GM13977 (cell line): ENCODE data around the gene AGBL1.

ENCODE experiments used
- DNase-seq: peaks from one replicate; pipeline ENCODE4 v3.0.0; 2012; ENCODE audit warnings: low spot score
- CTCF ChIP-seq: IDR thresholded peaks from 2 replicates; pipeline ENCODE4 v1.5.1; 2012; ENCODE audit warnings: mild to moderate bottlenecking, control low read depth; ENCODE audit not compliant: insufficient read depth; ENCODE audit errors: extremely low read depth, missing control alignments
- in situ Hi-C: fragments of 300-500 bp; cut with MboI; formaldehyde crosslinking; loops from one replicate; pipeline ENCODE4 v1.12.0; 2022; ENCODE audit warnings: low sequenced_read_pairs, low pct_unique_long_range_greater_than_20kb, mixed read lengths, inconsistent platforms; ENCODE audit not compliant: unreplicated experiment

Gene AGBL1

GRCh38 chr15:86135041-86135440 is 55.4 kb downstream of the AGBL1 start:
- TF ChIP-seq CTCF = no peak
- in situ Hi-C loops = no loop called here
- no peak for DNase-seq

GRCh38 chr15:86136861-86137260 is 57.2 kb downstream of the AGBL1 start:
- in situ Hi-C loops = no loop called here
- DNase-seq = no peak
- no peak for TF ChIP-seq CTCF

DNA sequence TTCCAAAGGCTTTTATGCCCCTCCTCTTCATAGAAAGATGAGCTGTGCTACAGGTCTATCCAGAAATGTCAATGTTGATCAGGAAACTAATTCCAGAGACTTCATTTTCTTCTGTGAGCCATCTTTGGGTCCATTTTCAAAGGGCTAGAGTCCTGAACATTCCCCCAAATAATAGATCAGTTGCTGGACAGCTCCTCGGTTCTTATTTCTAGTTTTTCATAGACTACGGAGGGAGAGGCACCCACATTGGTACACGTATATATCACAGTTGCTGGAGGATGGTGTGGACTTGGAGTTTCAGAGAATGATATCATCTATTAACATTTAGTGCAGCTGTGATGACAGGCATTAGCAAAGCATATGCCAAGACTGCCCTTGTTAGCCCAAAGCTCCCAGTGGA is 59.1 kb downstream of the AGBL1 start:
- no peak for DNase-seq
- TF ChIP-seq CTCF = no peak
- in situ Hi-C loops = no loop called here

GRCh38 chr15:86139828-86140227 is 60.2 kb downstream of the AGBL1 start:
- peak; percentile 40 for TF ChIP-seq CTCF
- in situ Hi-C loops = no loop called here

GRCh38 chr15:86154705-86155104 is 75.0 kb downstream of the AGBL1 start:
- no peak for TF ChIP-seq CTCF
- in situ Hi-C loops = no loop called here
- no peak for DNase-seq

More at GRCh38 chr15:86139828-86140227, 60.2 kb downstream of the AGBL1 start:
- DNase-seq = no peak

GRCh38 chr15:86155551-86155950 is 75.9 kb downstream of the AGBL1 start:
- in situ Hi-C loops = no loop called here
- TF ChIP-seq CTCF = no peak

DNA sequence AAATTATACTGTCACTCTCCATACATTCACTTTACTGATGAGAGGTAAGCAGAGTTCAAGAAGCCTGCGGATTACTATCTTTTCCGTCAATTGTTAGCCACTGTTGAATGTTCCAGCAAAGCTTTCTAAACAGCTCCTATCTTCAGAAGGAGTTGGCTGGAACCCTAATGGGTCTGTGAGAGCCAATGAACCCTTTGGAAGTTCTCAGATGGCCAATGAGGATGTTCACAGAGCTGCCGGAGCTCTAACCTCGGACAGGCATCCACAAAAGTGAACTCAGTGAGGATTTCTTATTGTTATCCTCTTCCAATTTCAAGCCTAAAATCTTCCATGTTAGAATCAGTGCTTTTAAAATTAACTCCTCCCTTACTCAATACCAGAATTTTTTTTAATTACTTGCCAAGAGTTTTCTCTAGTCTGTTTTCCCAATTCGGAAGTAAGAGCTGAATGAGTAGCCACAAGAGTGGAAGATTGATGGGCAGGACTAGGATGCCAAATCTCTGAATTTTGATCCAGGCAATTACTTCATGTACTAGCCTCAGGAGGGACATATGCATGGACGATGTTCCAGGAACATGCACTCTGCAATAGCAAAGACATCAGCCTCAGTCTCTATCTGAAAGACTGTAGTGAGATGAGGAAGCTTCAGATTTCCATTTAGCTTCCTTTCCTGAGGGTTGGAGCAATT is 78.1 kb downstream of the AGBL1 start:
- in situ Hi-C loops = no loop called here
- no peak for TF ChIP-seq CTCF
- no peak for DNase-seq

More at GRCh38 chr15:86155551-86155950, 75.9 kb downstream of the AGBL1 start:
- DNase-seq = no peak
